Ishikawa (cell line): ENCODE measurements around the gene PITX3.

Experiments used
- CEBPB ChIP-seq: IDR thresholded peaks from 2 replicates; pipeline ENCODE4 v1.6.1; 2012
- CREB1 ChIP-seq: IDR thresholded peaks from 2 replicates; pipeline ENCODE4 v1.6.1; 2012; ENCODE audit warnings: low read depth
- EGR1 ChIP-seq: IDR thresholded peaks from 2 replicates; pipeline ENCODE4 v1.6.1; 2012
- EP300 ChIP-seq: IDR thresholded peaks from 2 replicates; pipeline ENCODE4 v1.6.1; 2012; ENCODE audit warnings: borderline replicate concordance
- FOXM1 ChIP-seq: IDR thresholded peaks from 2 replicates; pipeline ENCODE4 v1.6.1; 2012; ENCODE audit warnings: low read depth, borderline replicate concordance
- NFIC ChIP-seq: IDR thresholded peaks from 2 replicates; pipeline ENCODE4 v1.6.1; 2012
- RAD21 ChIP-seq: IDR thresholded peaks from 2 replicates; pipeline ENCODE4 v1.6.1; 2012; ENCODE audit warnings: low read depth
- TAF1 ChIP-seq: IDR thresholded peaks from 2 replicates; pipeline ENCODE4 v1.6.1; 2012; ENCODE audit warnings: low read depth, mild to moderate bottlenecking
- TCF12 ChIP-seq: IDR thresholded peaks from 2 replicates; pipeline ENCODE4 v1.6.1; 2012; ENCODE audit warnings: low read depth
- TEAD4 ChIP-seq: IDR thresholded peaks from 2 replicates; pipeline ENCODE4 v1.6.1; 2012
- YY1 ChIP-seq: IDR thresholded peaks from 2 replicates; pipeline ENCODE4 v1.6.1; 2012; ENCODE audit warnings: low read depth
- ZBTB7A ChIP-seq: IDR thresholded peaks from 2 replicates; pipeline ENCODE4 v1.6.1; 2012; ENCODE audit warnings: low read depth
- TF ChIP-seq, protein P1 (sequence below): IDR thresholded peaks from 2 replicates; pipeline ENCODE4 v1.6.1; 2012
- TF ChIP-seq, protein P2 (sequence below): IDR thresholded peaks from 2 replicates; pipeline ENCODE4 v1.6.1; 2012; ENCODE audit warnings: low read depth, mild to moderate bottlenecking
- TF ChIP-seq, protein P3 (sequence below): IDR thresholded peaks from 2 replicates; pipeline ENCODE4 v1.6.1; 2012

The PITX3 gene

DNA sequence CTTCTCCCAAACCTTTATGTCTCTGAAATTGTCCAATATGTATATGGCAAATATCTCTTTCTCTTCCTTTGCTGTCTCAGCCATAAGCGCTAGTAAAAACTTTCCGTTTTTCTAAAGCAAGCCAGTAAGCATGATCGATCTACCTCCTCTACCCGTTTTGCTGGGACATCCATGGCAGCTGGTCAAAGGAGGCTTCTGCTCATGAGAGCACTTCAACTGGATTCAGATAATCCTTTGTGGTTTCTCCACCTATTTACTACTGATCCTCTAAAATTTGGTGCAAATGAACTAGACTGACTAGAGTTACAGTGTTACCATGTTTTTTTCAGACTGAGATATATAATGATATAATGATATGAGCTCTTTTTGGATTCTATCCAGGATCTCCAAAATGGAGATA lies 46.7 kb upstream of the PITX3 start:
- TF ChIP-seq YY1: no peak
- no peak for TF ChIP-seq ZBTB7A
- TF ChIP-seq, protein P1, sequence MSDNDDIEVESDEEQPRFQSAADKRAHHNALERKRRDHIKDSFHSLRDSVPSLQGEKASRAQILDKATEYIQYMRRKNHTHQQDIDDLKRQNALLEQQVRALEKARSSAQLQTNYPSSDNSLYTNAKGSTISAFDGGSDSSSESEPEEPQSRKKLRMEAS: no peak
- TF ChIP-seq TAF1: no peak
- TF ChIP-seq CEBPB: no peak
- TF ChIP-seq, protein P2, sequence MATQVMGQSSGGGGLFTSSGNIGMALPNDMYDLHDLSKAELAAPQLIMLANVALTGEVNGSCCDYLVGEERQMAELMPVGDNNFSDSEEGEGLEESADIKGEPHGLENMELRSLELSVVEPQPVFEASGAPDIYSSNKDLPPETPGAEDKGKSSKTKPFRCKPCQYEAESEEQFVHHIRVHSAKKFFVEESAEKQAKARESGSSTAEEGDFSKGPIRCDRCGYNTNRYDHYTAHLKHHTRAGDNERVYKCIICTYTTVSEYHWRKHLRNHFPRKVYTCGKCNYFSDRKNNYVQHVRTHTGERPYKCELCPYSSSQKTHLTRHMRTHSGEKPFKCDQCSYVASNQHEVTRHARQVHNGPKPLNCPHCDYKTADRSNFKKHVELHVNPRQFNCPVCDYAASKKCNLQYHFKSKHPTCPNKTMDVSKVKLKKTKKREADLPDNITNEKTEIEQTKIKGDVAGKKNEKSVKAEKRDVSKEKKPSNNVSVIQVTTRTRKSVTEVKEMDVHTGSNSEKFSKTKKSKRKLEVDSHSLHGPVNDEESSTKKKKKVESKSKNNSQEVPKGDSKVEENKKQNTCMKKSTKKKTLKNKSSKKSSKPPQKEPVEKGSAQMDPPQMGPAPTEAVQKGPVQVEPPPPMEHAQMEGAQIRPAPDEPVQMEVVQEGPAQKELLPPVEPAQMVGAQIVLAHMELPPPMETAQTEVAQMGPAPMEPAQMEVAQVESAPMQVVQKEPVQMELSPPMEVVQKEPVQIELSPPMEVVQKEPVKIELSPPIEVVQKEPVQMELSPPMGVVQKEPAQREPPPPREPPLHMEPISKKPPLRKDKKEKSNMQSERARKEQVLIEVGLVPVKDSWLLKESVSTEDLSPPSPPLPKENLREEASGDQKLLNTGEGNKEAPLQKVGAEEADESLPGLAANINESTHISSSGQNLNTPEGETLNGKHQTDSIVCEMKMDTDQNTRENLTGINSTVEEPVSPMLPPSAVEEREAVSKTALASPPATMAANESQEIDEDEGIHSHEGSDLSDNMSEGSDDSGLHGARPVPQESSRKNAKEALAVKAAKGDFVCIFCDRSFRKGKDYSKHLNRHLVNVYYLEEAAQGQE: no peak
- no peak for TF ChIP-seq CREB1
- no peak for TF ChIP-seq RAD21
- TF ChIP-seq TEAD4: no peak
- no peak for TF ChIP-seq FOXM1
- no peak for TF ChIP-seq EGR1
- TF ChIP-seq NFIC: no peak
- TF ChIP-seq EP300: no peak

DNA sequence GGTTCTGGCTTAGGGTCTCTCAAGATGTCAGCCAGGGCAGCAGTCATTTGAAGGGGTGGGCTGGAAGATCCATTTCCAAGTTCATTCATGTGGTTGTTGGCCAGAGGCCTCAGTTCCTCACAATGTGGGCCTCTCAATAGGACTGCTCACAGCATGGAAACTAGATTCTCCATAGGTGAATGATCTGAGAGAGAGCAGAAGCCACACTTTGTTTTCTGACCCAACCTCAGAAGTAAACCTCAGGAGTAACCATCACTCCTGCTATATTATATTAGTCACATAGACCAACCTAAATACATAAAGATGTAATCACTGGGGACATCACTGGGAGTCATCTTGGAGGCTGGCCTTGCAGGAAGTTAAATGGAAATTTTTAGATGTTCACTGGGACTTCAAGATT lies 46.2 kb upstream of the PITX3 start:
- no peak for TF ChIP-seq FOXM1
- no peak for TF ChIP-seq ZBTB7A
- no peak for TF ChIP-seq TAF1
- TF ChIP-seq NFIC: no peak
- TF ChIP-seq, protein P1: no peak
- no peak for TF ChIP-seq TEAD4
- TF ChIP-seq, protein P3, sequence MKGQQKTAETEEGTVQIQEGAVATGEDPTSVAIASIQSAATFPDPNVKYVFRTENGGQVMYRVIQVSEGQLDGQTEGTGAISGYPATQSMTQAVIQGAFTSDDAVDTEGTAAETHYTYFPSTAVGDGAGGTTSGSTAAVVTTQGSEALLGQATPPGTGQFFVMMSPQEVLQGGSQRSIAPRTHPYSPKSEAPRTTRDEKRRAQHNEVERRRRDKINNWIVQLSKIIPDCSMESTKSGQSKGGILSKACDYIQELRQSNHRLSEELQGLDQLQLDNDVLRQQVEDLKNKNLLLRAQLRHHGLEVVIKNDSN: no peak
- no peak for TF ChIP-seq EP300
- no peak for TF ChIP-seq CREB1
- TF ChIP-seq RAD21: no peak
- TF ChIP-seq YY1: no peak
- no peak for TF ChIP-seq TCF12
- TF ChIP-seq CEBPB: no peak
- TF ChIP-seq, protein P2: no peak
- no peak for TF ChIP-seq EGR1

DNA sequence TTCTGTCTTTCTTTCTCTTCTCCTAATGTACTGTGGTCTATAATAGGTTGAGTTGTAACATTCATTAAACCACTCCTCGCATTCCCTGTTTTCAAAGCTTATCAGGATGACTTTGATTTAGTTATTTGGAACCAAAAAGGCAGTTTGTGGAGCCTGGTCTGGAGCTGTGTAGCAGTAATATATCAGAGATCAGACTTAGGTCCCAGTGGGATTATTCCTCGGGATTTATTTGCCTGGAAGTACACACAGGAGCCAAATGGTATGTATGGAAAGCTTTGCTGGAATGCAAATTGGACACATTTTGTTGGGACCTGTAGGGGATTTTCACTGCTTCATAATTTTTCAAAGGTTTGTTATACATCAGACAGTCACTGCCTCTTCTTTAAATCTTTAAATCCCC lies 44.9 kb upstream of the PITX3 start:
- TF ChIP-seq YY1: no peak
- no peak for TF ChIP-seq EGR1
- TF ChIP-seq, protein P1: no peak
- TF ChIP-seq, protein P3: no peak
- TF ChIP-seq ZBTB7A: no peak

DNA sequence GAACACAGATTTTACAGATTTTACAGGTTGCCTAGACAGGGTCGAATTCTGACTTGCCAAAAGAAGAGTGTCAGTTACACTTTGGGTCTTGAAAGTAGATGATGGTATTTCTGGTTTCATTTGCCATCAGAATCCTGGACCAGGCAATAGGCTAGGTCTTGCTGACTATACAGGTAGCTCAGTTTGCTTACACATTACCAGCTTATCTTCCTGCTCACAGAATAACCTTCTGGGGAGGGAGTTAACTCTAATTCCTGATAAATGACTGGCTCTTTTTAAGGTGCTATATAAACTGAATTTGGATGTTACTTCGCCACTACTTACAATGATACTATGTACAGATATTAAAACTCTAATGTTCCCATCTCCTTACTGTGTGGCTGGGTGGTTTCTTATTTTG lies 43.8 kb upstream of the PITX3 start:
- TF ChIP-seq TEAD4 (no peak), RAD21 (no peak), EP300 (no peak)

DNA sequence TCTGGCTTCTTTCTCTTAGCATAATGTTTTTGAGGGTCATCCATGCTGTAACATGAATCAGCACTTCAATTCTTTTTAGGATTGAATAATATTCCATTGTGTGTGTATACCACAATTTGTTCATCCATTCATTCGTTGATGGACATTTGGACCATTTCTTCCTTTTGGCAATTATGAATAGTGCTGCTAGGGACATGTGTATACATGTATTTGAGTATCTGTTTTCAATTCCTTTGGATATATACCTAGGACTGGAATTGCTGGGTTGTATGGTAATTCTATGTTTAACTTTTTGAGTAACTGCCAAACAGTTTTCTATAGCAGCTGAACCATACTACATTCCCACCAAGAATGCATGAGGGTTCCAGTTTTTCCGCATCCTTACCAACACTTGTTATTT lies 43.2 kb upstream of the PITX3 start:
- TF ChIP-seq TAF1 (no peak), CEBPB (no peak), EP300 (no peak), FOXM1 (no peak)

DNA sequence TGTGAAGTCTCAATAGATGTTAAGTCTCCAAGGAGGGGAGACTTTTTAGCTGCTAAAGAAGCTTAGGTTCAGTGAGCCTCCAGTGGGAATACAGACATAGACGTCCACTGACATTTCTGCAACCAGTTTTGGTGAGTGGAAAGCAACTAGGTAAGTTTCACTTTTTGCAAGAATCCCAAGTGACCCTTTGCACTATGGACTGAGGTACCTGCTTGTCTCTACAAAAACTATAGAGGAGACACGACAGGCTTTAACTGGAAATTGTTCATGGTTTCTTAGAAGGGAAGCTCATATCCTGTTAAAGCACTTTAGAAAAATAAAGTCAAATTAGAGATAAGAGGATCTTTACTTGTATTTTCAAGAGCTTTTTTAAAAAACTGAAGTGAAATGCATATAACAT lies 42.6 kb upstream of the PITX3 start:
- TF ChIP-seq TCF12: no peak
- TF ChIP-seq FOXM1: no peak
- TF ChIP-seq, protein P1: no peak
- no peak for TF ChIP-seq TAF1
- TF ChIP-seq, protein P2: no peak
- TF ChIP-seq EP300: no peak
- no peak for TF ChIP-seq NFIC
- TF ChIP-seq YY1: no peak
- TF ChIP-seq RAD21: no peak
- no peak for TF ChIP-seq TEAD4
- no peak for TF ChIP-seq EGR1
- TF ChIP-seq CREB1: no peak
- TF ChIP-seq ZBTB7A: no peak
- TF ChIP-seq CEBPB: no peak
